ENCODE results near the gene KRTAP5-1. TPM values are rescaled to one million over a fixed set of nuclear protein-coding genes. Genes with fewer than 3 reads are reported as not detected.
"Not testable (repeated sequence)": the region's sequence is repeated elsewhere in the genome, so short reads cannot be mapped to it uniquely, and the experiment has no call there.

KRTAP5-1 gene
- total RNA-seq, 1 experiment from 2014 or later = not detected

DNA sequence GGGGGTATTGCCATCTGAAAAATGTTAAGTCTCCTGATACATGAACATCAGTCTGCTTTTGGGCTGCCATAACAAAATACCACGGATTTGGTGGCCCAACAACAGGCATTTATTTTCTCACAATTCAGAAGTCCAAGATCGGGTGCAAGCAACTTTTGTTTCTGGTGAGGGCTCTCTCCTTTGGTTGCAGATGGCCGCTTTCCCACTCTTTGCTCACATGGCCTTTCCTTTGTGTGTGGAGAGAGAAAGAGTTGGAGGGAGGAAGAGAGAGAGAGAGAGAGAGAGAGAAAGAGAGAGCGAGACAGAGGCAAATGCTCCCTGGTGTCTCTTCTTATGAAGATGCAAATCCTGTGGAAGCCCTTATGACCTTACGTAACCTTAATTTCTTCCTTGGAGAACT is 15.5 kb upstream of the KRTAP5-1 start:
- H3K9me3 ChIP-seq = no peaks in the 10 kb centered on the region
- Mint-ChIP-seq H3K27me3 (ENCODE audit: insufficient read depth, unreplicated experiment) (peaks cover 13% of the 10 kb centered on the region), H3K4me3 (ENCODE audit: unreplicated experiment) (no peak overlapping the region), H3K4me1 (ENCODE audit: low read depth, unreplicated experiment) (no peaks in the 10 kb centered on the region), H3K9me3 (ENCODE audit: unreplicated experiment) (no peaks in the 10 kb centered on the region), H3K36me3 (ENCODE audit: insufficient read depth, unreplicated experiment) (no peaks in the 10 kb centered on the region), H3K27ac (ENCODE audit: unreplicated experiment) (no peak overlapping the region)
- TF ChIP-seq CTCF (IDR thresholded peaks at IDR 0.05; ENCODE audit: insufficient read depth in 1 of 2, low read depth in 1 of 2, low read length in 1 of 2, severe bottlenecking in 1 of 2, unreplicated experiment in 1 of 2) = no peak
- H3K4me1 ChIP-seq = no peaks in the 10 kb centered on the region
- H3K4me3 ChIP-seq (ENCODE audit: low read depth, low read length) = no peak overlapping the region
- POLR2A ChIA-PET = no interaction called here
- H3K27me3 ChIP-seq (replicated peaks; ENCODE audit: control insufficient read depth, insufficient read depth, low read length) = no peaks in the 10 kb centered on the region; the same call in 1 of the 2 replicates
- CTCF ChIA-PET = no interaction called here
- no peaks in the 10 kb centered on the region for H3K36me3 ChIP-seq (ENCODE audit: control insufficient read depth, insufficient read depth, low read length)
- no TSS peak for BruUV-seq (replicated peaks)
- no peak for DNase-seq
- intact Hi-C loops (cut with micrococcal nuclease; ENCODE audit: unreplicated experiment) = no loop called here

- Histone ChIP-seq H3K9me3 (no peaks in the 10 kb centered on the region), H3K4me1 (no peaks in the 10 kb centered on the region), H3K27me3 (replicated peaks; ENCODE audit: control insufficient read depth, insufficient read depth, low read length) (no peaks in the 10 kb centered on the region; the same call in 1 of the 2 replicates), H3K4me3 (ENCODE audit: low read depth, low read length) (no peak overlapping the region), H3K36me3 (ENCODE audit: control insufficient read depth, insufficient read depth, low read length) (no peaks in the 10 kb centered on the region)
- Mint-ChIP-seq H3K4me3 (ENCODE audit: unreplicated experiment) (no peak overlapping the region), H3K36me3 (ENCODE audit: insufficient read depth, unreplicated experiment) (no peaks in the 10 kb centered on the region), H3K4me1 (ENCODE audit: low read depth, unreplicated experiment) (no peaks in the 10 kb centered on the region), H3K9me3 (ENCODE audit: unreplicated experiment) (no peaks in the 10 kb centered on the region), H3K27me3 (ENCODE audit: insufficient read depth, unreplicated experiment) (peaks cover 22% of the 10 kb centered on the region), H3K27ac (ENCODE audit: unreplicated experiment) (no peak overlapping the region)
- intact Hi-C loops (cut with micrococcal nuclease; ENCODE audit: unreplicated experiment) = no loop called here
- CTCF ChIA-PET = interaction anchor here (0.8 kb wide), 1 partner anchor 24 kb away, joined by 4 read pairs; no protein-coding TSS in a partner anchor
- DNase-seq = no peak
- TF ChIP-seq CTCF (IDR thresholded peaks at IDR 0.05; ENCODE audit: insufficient read depth in 1 of 2, low read depth in 1 of 2, low read length in 1 of 2, severe bottlenecking in 1 of 2, unreplicated experiment in 1 of 2) = no peak
- POLR2A ChIA-PET = interaction anchor here (0.7 kb wide), 1 partner anchor 510 kb away, joined by 4 read pairs; no protein-coding TSS in a partner anchor
- BruUV-seq (replicated peaks) = no TSS peak
Observed at GRCh38 chr11:1598816-1599215, 13.7 kb upstream of the KRTAP5-1 start.

GRCh38 chr11:1598406-1598805 is 13.3 kb upstream of the KRTAP5-1 start:
- H3K9me3 Mint-ChIP-seq (ENCODE audit: unreplicated experiment) = not testable (repeated sequence)
- peaks cover 22% of the 10 kb centered on the region for H3K27me3 Mint-ChIP-seq (ENCODE audit: insufficient read depth, unreplicated experiment)

More at GRCh38 chr11:1598406-1598805, 13.3 kb upstream of the KRTAP5-1 start:
- H3K9me3 ChIP-seq; H3K27me3 ChIP-seq (replicated peaks; ENCODE audit: control insufficient read depth, insufficient read depth, low read length); BruUV-seq (replicated peaks); H3K4me3 Mint-ChIP-seq (ENCODE audit: unreplicated experiment); H3K27ac Mint-ChIP-seq (ENCODE audit: unreplicated experiment); DNase-seq; H3K36me3 ChIP-seq (ENCODE audit: control insufficient read depth, insufficient read depth, low read length); H3K4me1 Mint-ChIP-seq (ENCODE audit: low read depth, unreplicated experiment); intact Hi-C loops (cut with micrococcal nuclease; ENCODE audit: unreplicated experiment); H3K4me3 ChIP-seq (ENCODE audit: low read depth, low read length); H3K4me1 ChIP-seq; H3K36me3 Mint-ChIP-seq (ENCODE audit: insufficient read depth, unreplicated experiment): not testable (repeated sequence)
- ChIA-PET POLR2A (interaction anchor here (0.7 kb wide), 1 partner anchor 511 kb away, joined by 4 read pairs; no protein-coding TSS in a partner anchor), CTCF (interaction anchor here (0.6 to 0.8 kb wide), 3 partner anchors 10 to 587 kb away, joined by 3 to 4 read pairs (median 4); no protein-coding TSS in a partner anchor)

Data from Caco-2 (cell line).